Suprapubic skin (tissue), 4 donors: ENCODE results near the gene ATP6V0A4. TPM values are rescaled to one million over a fixed set of nuclear protein-coding genes. Genes with fewer than 3 reads are reported as not detected.
"Not testable (repeated sequence)": the region's sequence is repeated elsewhere in the genome, so short reads cannot be mapped to it uniquely, and the experiment has no call there.

ENCODE experiments used
- DNase-seq, 2 donors: peaks; one replicate each; pipeline ENCODE4 v3.0.0-alpha.2; 2019; ENCODE audit warnings: low spot score in 2 of 2
- H3K27ac ChIP-seq: fragments of 200-600 bp; sonication (generic); one replicate; pipeline ENCODE4 v1.5.1; 2019
- H3K27me3 ChIP-seq: fragments of 200-600 bp; sonication (generic); one replicate; pipeline ENCODE4 v1.5.1; 2019
- H3K36me3 ChIP-seq: fragments of 200-600 bp; sonication (generic); one replicate; pipeline ENCODE4 v1.5.1; 2019
- H3K4me1 ChIP-seq: fragments of 200-600 bp; sonication (generic); one replicate; pipeline ENCODE4 v1.5.1; 2019
- H3K4me3 ChIP-seq: fragments of 200-600 bp; sonication (generic); one replicate; pipeline ENCODE4 v1.5.1; 2019; ENCODE audit warnings: mild to moderate bottlenecking
- H3K9me3 ChIP-seq: fragments of 200-600 bp; sonication (generic); one replicate; pipeline ENCODE4 v1.5.1; 2019
- EP300 ChIP-seq: sonication (generic); formaldehyde crosslinking; IDR thresholded peaks from one replicate; pipeline ENCODE4 v1.6.1; 2017; ENCODE audit warnings: antibody characterized with exemption
- POLR2A ChIP-seq, 2 donors: fragments of 450-650 bp; IDR thresholded peaks; one replicate each; pipeline ENCODE4 v1.6.1; 2017; ENCODE audit warnings: antibody characterized with exemption in 2 of 2, mild to moderate bottlenecking in 2 of 2, moderate library complexity in 2 of 2
- POLR2AphosphoS5 ChIP-seq, 3 donors: sonication (generic); formaldehyde crosslinking; IDR thresholded peaks; one replicate each; pipeline ENCODE4 v1.6.1; 2017; ENCODE audit warnings: antibody characterized with exemption in 3 of 3
- WGBS: methylation state at CpG from one replicate; pipeline ENCODE4 v1.1.5; 2018; 5-methylcytosine and 5-hydroxymethylcytosine counted together
- total RNA-seq, 4 donors: library from RNA; depleted of rRNA; stranded (reverse); fragments of >200 nt; gene quantifications; one replicate each; pipeline ENCODE4 v1.1.0, GENCODE V29; 2016
- TF ChIP-seq, protein P1 (sequence below), 2 donors: fragments of 200-600 bp in 1 of 2; fragments of 450-650 bp in 1 of 2; sonication (generic) in 1 of 2; IDR thresholded peaks; one replicate each; pipeline ENCODE4 v1.5.1; 2016 to 2019; ENCODE audit warnings: antibody characterized with exemption in 2 of 2, mild to moderate bottlenecking in 1 of 2, moderate library complexity in 1 of 2

ATP6V0A4 gene
- total RNA-seq, 4 donors from 2014 or later: 16.6 to 37.2 (median 28.4) TPM

DNA sequence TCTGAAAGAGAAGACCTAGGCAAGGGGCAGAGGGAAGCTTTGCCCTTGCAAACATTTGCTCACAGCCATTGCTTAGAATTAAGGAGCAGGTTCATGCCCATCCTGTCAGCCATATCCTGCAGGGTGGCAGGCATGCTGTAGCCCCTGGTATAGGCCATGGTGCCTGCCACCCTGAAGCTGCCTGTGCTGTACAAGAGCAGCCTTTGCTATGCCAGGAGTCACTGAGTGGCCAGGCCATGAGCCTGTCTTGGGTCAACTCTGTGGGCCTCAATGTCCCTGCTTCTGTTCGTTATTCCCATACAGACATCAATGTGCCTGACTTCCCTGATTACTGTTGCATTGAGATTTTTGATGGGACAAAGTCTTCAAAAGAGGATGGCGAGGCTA is 96.5 kb downstream of the ATP6V0A4 start:
- Histone ChIP-seq H3K4me3 (no peak overlapping the region), H3K36me3 (no peaks in the 10 kb centered on the region), H3K27me3 (no peaks in the 10 kb centered on the region), H3K9me3 (no peaks in the 10 kb centered on the region), H3K27ac (no peak overlapping the region), H3K4me1 (no peaks in the 10 kb centered on the region)
- no peak for DNase-seq
- no peak for TF ChIP-seq POLR2A (IDR thresholded peaks at IDR 0.05)
- no peak for TF ChIP-seq POLR2AphosphoS5 (IDR thresholded peaks at IDR 0.05)
- TF ChIP-seq EP300: no peak
- TF ChIP-seq, protein P1, sequence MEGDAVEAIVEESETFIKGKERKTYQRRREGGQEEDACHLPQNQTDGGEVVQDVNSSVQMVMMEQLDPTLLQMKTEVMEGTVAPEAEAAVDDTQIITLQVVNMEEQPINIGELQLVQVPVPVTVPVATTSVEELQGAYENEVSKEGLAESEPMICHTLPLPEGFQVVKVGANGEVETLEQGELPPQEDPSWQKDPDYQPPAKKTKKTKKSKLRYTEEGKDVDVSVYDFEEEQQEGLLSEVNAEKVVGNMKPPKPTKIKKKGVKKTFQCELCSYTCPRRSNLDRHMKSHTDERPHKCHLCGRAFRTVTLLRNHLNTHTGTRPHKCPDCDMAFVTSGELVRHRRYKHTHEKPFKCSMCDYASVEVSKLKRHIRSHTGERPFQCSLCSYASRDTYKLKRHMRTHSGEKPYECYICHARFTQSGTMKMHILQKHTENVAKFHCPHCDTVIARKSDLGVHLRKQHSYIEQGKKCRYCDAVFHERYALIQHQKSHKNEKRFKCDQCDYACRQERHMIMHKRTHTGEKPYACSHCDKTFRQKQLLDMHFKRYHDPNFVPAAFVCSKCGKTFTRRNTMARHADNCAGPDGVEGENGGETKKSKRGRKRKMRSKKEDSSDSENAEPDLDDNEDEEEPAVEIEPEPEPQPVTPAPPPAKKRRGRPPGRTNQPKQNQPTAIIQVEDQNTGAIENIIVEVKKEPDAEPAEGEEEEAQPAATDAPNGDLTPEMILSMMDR (IDR thresholded peaks at IDR 0.05): no peak
- 89% methylated on average over 2 of the region's 2 CpGs for WGBS

DNA sequence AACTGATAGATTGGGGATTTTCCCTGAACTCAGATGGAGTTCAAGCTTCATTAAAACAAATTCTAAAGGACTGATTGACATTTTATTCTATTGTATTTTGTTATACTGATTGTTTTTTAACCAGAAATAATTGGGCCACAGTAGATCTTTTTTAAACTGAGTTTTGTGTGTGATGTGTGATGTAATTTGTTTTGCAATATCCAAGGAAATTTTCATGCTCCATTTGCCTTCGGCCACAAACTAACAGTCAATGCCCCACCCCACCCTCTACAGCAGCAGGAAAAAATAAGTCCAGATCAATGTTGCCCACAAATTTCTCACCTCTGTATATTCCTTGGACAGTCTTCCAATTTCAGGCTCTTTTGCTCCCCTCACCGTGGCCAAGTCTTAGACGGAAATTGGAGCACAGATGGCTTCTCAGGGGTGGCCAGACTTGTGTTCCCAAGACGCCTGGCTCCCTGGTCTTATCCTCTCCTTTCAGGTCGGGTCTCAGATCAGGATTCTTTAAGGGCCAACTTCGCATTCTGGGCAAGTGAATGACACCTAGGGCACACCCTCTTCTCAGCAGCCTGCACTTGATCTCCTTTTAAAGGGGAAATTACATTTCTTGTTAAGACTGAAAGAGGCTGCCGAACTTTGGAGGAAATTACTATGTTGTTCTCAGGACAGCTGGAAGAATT is 97.0 kb downstream of the ATP6V0A4 start, which contains the start of gene SVOPL:
Gene SVOPL (minus strand): TSS at position 506 of the 680 bp plus-strand sequence. CDS start 22,317 bp downstream, outside the sequence.
- no peaks in the 10 kb centered on the region for H3K4me1 ChIP-seq
- DNase-seq: no peak
- no peaks in the 10 kb centered on the region for H3K36me3 ChIP-seq
- H3K4me3 ChIP-seq: no peak within 1 kb of the TSS
- H3K27me3 ChIP-seq: no peaks in the 10 kb centered on the region
- WGBS: 65% methylated on average over 7 of the region's 7 CpGs
- no peak within 1 kb of the TSS for H3K27ac ChIP-seq
- TF ChIP-seq POLR2A (IDR thresholded peaks at IDR 0.05): no peak
- TF ChIP-seq, protein P1 (IDR thresholded peaks at IDR 0.05): no peak
- no peak for TF ChIP-seq EP300
- no peak for TF ChIP-seq POLR2AphosphoS5 (IDR thresholded peaks at IDR 0.05)
- H3K9me3 ChIP-seq: no peaks in the 10 kb centered on the region

DNA sequence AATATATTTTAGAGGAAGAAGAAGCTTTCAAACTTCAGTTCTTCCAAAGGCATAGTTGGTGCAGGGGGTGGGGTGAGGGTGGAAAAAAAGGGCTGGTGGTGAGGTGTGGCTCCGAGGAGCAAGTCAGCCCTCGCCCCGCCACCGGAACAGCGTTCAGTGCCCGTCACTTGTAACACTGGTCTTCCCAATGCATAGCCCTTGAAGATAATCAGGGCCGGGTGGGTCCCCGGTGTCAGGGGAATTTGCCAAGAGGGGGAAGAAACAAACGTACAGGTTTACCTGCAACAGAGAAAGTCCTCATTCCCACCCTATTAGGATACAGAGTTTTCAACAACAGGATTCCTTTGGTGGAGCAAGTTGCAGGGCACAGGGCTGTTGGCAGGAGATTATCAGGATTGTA is 98.3 kb downstream of the ATP6V0A4 start:
- H3K9me3 ChIP-seq: no peaks in the 10 kb centered on the region
- H3K36me3 ChIP-seq: no peaks in the 10 kb centered on the region
- H3K27me3 ChIP-seq: no peaks in the 10 kb centered on the region
- TF ChIP-seq POLR2AphosphoS5 (IDR thresholded peaks at IDR 0.05) (no peak), EP300 (no peak), POLR2A (IDR thresholded peaks at IDR 0.05) (no peak)
- TF ChIP-seq, protein P1 (IDR thresholded peaks at IDR 0.05): no peak
- no peak for DNase-seq
- no peak overlapping the region for H3K27ac ChIP-seq
- H3K4me1 ChIP-seq: no peaks in the 10 kb centered on the region
- no peak overlapping the region for H3K4me3 ChIP-seq
- WGBS: 76% methylated on average over 9 of the region's 9 CpGs

DNA sequence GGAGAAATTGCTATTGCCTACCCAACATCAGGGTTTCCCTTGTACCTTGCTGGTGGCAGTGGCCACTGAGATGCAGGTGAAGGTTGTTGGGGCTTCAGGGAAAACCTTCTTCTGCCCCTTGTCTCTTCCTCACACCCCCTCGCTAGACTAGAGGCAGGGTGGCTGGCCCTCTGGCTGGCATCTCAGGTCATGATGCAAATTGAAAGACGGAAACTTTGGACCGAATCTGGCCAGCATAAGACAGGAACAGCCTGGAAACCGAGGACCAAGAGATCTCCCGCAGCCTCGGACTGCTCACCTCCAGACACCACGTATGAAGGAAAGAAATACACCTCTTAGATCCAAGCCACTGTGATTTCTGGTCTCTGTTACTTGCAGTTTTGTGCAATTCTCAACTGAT is 99.7 kb downstream of the ATP6V0A4 start:
- DNase-seq: no peak
- H3K4me1 ChIP-seq: no peaks in the 10 kb centered on the region
- H3K4me3 ChIP-seq: no peak overlapping the region
- H3K27ac ChIP-seq: no peak overlapping the region
- WGBS: 90% methylated on average over 7 of the region's 7 CpGs
- TF ChIP-seq, protein P1 (IDR thresholded peaks at IDR 0.05): no peak
- TF ChIP-seq EP300 (no peak), POLR2AphosphoS5 (IDR thresholded peaks at IDR 0.05) (no peak), POLR2A (IDR thresholded peaks at IDR 0.05) (no peak)
- no peaks in the 10 kb centered on the region for H3K9me3 ChIP-seq
- no peaks in the 10 kb centered on the region for H3K27me3 ChIP-seq
- H3K36me3 ChIP-seq: no peaks in the 10 kb centered on the region

DNA sequence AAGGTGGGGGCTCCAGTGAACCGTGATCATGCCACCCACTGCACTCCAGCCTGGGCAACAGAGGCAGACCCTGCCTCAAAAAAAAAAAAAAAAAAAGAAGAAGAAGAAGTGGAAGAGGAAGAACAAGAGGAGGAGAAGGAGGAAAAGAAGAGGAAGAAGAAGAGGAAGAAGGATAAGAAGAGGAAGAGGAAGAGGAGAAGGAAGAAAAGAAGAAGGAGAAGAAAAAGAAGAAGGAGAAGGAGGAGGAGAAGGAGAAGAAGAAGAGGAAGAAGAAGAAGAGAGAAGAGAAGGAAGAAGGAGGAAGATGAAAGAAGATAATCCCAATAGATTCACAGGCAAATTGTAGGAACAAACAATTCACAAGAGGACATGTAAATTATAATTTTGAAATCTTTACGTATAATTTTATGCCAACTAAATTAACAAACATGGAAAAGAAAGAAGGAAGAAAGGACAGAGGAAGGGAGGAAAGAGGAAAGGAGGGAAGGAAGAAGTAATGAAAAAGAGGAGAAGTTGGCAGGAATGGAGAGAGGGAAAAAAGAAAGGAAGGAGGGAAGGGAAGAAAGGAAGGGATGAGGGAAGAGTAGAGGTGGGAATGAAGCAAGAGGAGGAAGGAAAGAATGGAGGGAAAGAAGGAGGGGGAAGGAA is 100.3 kb downstream of the ATP6V0A4 start:
- no peak for TF ChIP-seq EP300
- TF ChIP-seq, protein P1 (IDR thresholded peaks at IDR 0.05): no peak
- TF ChIP-seq POLR2AphosphoS5 (IDR thresholded peaks at IDR 0.05): no peak
- Histone ChIP-seq H3K36me3 (no peaks in the 10 kb centered on the region), H3K4me1 (no peaks in the 10 kb centered on the region), H3K27me3 (no peaks in the 10 kb centered on the region), H3K27ac (no peak overlapping the region), H3K4me3 (no peak overlapping the region), H3K9me3 (no peaks in the 10 kb centered on the region)
- DNase-seq: no peak
- WGBS: 47% methylated on average over 2 of the region's 2 CpGs

DNA sequence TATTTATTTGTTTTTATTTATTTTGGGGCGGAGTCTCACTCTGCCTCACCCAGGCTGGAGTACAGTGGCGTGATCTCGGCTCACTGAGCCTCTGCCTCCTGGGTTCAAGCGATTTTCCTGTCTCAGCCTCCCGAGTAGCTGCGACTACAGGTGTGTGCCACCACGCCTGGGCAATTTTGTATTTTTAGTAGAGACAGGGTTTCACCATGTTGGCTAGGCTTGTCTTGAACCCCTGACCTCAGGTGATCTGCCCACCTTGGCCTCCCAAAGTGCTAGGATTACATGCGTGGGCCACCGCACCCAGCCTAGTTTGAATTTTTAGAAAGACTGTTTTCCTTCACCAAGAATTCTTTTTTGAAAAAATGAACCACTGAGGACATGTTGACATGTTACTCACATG is 102.2 kb downstream of the ATP6V0A4 start:
- H3K9me3 ChIP-seq, H3K36me3 ChIP-seq, H3K27me3 ChIP-seq, H3K4me3 ChIP-seq, H3K27ac ChIP-seq, DNase-seq, H3K4me1 ChIP-seq: not testable (repeated sequence)
- 91% methylated on average over 9 of the region's 9 CpGs for WGBS
